GDM1 (cell line): ENCODE measurements around the gene SLC22A31.
"Not testable (repeated sequence)": the region's sequence is repeated elsewhere in the genome, so short reads cannot be mapped to it uniquely, and the experiment has no call there.

Source experiments
- DNase-seq: peaks from one replicate; lab custom pipeline; 2025; lab: John Stamatoyannopoulos, UW

SLC22A31 gene

GRCh38 chr16:89192956-89193575 is 7.3 kb downstream of the SLC22A31 start:
- DNase-seq = peak; percentile 79

- DNase-seq = peak; percentile 92
These were observed 8.0 kb downstream of the SLC22A31 start for GRCh38 chr16:89192186-89192955.

GRCh38 chr16:89191901-89192185 is 8.5 kb downstream of the SLC22A31 start:
- DNase-seq = no peak

GRCh38 chr16:89191033-89191900 is 9.1 kb downstream of the SLC22A31 start:
- no peak for DNase-seq

- no peak for DNase-seq
These were observed 10.0 kb downstream of the SLC22A31 start for GRCh38 chr16:89190150-89190958.

- no peak for DNase-seq
These were observed 10.8 kb downstream of the SLC22A31 start for GRCh38 chr16:89189358-89190025.

GRCh38 chr16:89188471-89189357 is 11.6 kb downstream of the SLC22A31 start:
- not testable (repeated sequence) for DNase-seq

GRCh38 chr16:89187770-89188392 is 12.5 kb downstream of the SLC22A31 start:
- no peak for DNase-seq

- peak; percentile 38 for DNase-seq
These were observed 13.1 kb downstream of the SLC22A31 start for GRCh38 chr16:89187032-89187769.

GRCh38 chr16:89186593-89187031 is 13.7 kb downstream of the SLC22A31 start:
- not testable (repeated sequence) for DNase-seq

- DNase-seq = not testable (repeated sequence)
These were observed 14.3 kb downstream of the SLC22A31 start for GRCh38 chr16:89185887-89186592.

- DNase-seq = no peak
These were observed 15.2 kb downstream of the SLC22A31 start for GRCh38 chr16:89184933-89185794.

- no peak for DNase-seq
These were observed 15.7 kb downstream of the SLC22A31 start for GRCh38 chr16:89184677-89184932.

GRCh38 chr16:89183975-89184676 is 16.2 kb downstream of the SLC22A31 start:
- DNase-seq = no peak

- no peak for DNase-seq
These were observed 16.9 kb downstream of the SLC22A31 start for GRCh38 chr16:89183463-89183862.

GRCh38 chr16:89179656-89180315 is 20.6 kb downstream of the SLC22A31 start:
- DNase-seq = no peak

GRCh38 chr16:89179148-89179484 is 21.2 kb downstream of the SLC22A31 start:
- DNase-seq = no peak
